HUES64 (cell line): ENCODE data around the gene DUSP22.

Experiments used
- H3K27ac ChIP-seq: 2 replicates; pipeline ENCODE4 v1.7.0; 2013; ENCODE audit warnings: low read depth, low read length, inconsistent platforms
- H3K27me3 ChIP-seq: 2 replicates; pipeline ENCODE4 v1.6.1; 2013; ENCODE audit warnings: mild to moderate bottlenecking, low read length; ENCODE audit not compliant: insufficient read depth
- H3K36me3 ChIP-seq: 2 replicates; pipeline ENCODE4 v1.6.1; 2013; ENCODE audit warnings: mild to moderate bottlenecking, low read length; ENCODE audit not compliant: insufficient read depth
- H3K4me1 ChIP-seq: 2 replicates; pipeline ENCODE4 v1.6.1; 2013; ENCODE audit warnings: mild to moderate bottlenecking, low read length, moderate library complexity; ENCODE audit not compliant: insufficient read depth
- H3K4me3 ChIP-seq: 2 replicates; pipeline ENCODE4 v1.5.1; 2013; ENCODE audit warnings: mild to moderate bottlenecking, low read length, moderate library complexity
- H3K9ac ChIP-seq: 2 replicates; pipeline ENCODE4 v1.6.1; 2013; ENCODE audit warnings: mild to moderate bottlenecking, low read depth, low read length
- H3K9me3 ChIP-seq: 2 replicates; pipeline ENCODE4 v1.6.1; 2013; ENCODE audit warnings: low read depth, low read length; ENCODE audit not compliant: insufficient read depth
- WGBS: fragments of 150-250, 120-280 bp; methylation state at CpG from one replicate; pipeline ENCODE4 v1.1.7; 2013; ENCODE audit warnings: missing lambda C conversion rate; 5-methylcytosine and 5-hydroxymethylcytosine counted together

The DUSP22 gene

DNA sequence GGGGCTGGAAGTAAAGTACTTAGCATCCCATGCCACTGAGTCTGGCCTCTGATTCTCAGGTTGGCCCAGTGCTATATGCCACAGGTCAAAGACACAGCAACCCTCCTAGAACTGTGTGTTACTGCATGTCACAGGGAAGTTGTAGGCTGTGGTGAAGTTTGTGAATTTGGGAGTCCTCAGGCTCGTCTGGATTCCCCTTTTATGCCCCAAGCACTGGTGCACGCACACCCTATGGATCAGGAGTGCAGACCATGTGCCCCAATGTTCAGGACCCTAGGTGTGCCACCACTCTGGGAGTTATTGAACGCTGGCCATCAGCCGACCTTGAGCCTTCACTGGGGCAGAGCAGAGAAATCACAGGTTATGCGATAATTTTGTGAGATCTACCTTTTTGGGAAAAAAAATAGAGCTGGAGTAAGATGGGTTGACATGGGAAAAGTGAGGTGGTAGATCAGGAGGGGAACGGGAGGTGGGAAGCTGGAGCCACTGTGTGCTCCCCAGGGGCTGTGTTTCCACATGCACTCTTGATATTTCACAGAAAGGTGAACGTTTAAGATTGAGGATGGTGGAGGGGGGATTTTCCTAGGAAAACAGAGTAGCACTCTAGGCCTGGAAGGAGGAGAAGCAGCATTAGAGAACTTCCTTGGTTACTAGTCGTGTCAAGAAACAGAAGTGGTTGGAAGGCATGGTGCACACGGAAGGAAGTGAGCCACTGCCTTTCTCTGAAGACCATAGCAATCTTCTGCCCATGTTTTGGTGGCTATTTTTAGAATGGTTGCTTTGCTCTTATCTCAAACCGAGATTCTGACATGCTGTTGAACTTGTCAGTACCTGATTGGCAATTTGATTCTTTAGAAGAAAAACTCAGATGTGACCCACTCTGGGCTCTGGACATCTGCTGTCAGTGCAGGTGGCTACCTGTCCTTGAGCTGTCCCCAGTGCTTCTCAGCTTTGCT lies 44.1 kb downstream of the DUSP22 start:
- Histone ChIP-seq H3K4me3 (no peak overlapping the region), H3K27me3 (no peaks in the 10 kb centered on the region), H3K9me3 (peaks cover 17% of the 10 kb centered on the region; the same call in 1 of the 2 replicates), H3K4me1 (no peaks in the 10 kb centered on the region), H3K9ac (no peak overlapping the region), H3K27ac (no peak overlapping the region), H3K36me3 (no peaks in the 10 kb centered on the region)
- 83% methylated on average over 10 of the region's 10 CpGs for WGBS

DNA sequence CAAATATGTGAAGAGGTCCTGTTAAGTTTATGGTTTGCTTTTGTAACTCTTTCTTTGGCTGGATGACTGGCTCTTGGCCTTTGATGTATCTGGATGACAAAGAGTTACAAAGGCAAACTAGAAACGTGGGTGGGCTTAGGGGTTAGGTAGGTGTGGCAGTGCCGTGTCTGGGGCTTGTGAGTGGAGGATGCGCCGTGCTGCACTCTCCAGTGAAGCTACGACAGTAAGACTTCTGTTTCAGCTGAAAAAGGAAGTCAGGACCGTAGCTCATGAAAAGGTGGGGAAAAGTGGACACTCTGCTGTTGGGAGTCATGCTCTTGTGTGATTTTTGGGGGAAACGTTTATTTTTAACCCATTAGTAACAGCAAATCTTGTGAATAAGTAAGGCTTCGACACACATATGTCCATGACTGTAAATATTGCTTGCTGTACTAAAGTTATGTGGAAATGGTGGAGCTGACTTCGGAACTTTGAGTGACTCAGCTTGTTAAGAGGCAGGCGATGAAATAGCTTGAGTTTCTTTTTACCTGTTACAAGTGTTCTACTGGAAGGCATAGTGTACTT lies 45.6 kb downstream of the DUSP22 start:
- H3K9ac ChIP-seq: no peak overlapping the region
- 85% methylated on average over 10 of the region's 10 CpGs for WGBS
- no peaks in the 10 kb centered on the region for H3K27me3 ChIP-seq
- no peaks in the 10 kb centered on the region for H3K36me3 ChIP-seq
- H3K9me3 ChIP-seq: peaks cover 14% of the 10 kb centered on the region; the same call in 1 of the 2 replicates
- H3K4me1 ChIP-seq: no peaks in the 10 kb centered on the region
- H3K27ac ChIP-seq: no peak overlapping the region
- H3K4me3 ChIP-seq: no peak overlapping the region

DNA sequence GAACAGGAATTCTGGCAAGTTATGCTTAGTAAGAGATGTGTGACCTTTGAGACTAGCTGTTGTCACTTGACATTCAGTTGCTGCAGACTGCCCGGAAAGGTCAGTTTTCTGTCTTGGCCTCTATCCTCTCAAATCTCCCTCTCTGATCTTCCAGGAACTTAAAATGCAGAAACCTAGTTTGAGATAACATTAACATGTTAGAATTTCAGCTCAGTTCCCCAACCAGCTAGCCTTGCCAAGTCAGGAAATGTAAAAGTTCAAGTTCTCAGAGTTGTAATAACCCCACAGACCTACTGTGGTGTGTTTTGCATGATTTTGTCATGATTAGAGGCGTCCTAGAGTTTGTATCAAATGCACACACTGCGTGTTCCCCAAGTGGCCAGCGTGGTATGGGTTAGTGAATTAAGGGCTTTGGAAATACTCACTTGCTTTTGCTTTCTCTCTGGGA lies 46.6 kb downstream of the DUSP22 start:
- no peak overlapping the region for H3K9ac ChIP-seq
- WGBS: 87% methylated on average over 4 of the region's 4 CpGs
- H3K4me3 ChIP-seq: no peak overlapping the region
- H3K27ac ChIP-seq: no peak overlapping the region
- H3K27me3 ChIP-seq: no peaks in the 10 kb centered on the region
- no peaks in the 10 kb centered on the region for H3K36me3 ChIP-seq
- H3K9me3 ChIP-seq: peaks cover 13% of the 10 kb centered on the region; the same call in 1 of the 2 replicates
- H3K4me1 ChIP-seq: no peaks in the 10 kb centered on the region

DNA sequence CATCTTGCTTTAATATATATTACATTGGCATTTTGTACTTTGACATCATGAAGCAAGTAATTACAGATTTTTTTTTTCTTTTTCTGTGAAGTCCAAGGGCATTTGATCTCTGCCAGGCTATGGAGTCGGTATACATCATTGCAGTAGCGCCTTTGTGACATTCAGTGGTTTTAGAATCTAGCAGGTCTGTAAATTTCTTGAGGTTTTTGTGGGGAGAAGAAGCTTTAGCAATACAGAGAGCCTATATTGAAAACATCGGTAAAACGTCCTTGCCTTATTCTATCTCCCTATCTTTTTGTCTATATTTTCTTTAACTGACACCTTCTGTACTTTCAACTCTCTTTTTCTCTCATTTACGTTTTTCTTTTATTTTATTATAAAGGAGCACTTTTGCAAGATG lies 47.2 kb downstream of the DUSP22 start:
- Histone ChIP-seq H3K9me3 (peaks cover 13% of the 10 kb centered on the region; the same call in 1 of the 2 replicates), H3K36me3 (no peaks in the 10 kb centered on the region), H3K4me3 (no peak overlapping the region), H3K27ac (no peak overlapping the region), H3K27me3 (no peaks in the 10 kb centered on the region), H3K4me1 (no peaks in the 10 kb centered on the region), H3K9ac (no peak overlapping the region)
- WGBS: 88% methylated on average over 5 of the region's 5 CpGs

DNA sequence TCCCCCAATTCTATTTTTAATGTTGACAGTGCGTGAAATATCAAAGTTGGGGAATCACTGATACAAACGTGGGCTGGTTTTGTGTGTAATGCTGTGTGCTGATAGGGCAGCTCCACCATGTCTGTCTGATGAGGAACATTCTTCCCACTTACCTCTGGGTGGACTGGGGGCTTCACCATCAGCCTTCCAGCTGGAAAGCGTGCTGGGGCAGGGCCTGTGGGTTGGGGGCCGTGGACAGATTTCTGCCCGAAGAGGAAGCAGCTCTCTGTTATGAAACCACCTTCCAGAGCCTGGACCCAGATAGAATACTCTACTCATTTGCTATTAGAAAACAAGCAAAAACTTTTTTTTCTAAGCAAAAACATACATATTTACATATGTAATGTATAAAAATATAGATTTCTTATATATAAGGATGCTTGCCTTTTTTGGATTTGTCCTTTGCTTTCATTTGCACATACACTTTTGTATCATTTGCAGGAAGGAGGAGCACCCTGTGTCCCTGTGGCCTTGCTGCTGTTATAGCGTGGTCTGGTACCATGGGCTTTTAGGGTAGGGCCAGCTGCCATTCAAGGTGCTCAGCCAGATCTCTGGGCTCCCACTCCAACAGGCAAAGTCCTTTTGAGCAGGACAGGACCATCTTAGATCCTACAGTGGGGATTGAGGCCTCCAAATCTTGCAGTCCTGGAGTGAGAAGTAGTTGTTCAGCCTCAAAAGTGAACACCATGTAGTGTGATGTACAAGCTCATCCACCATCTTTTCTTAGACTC lies 48.1 kb downstream of the DUSP22 start:
- WGBS: 92% methylated on average over 6 of the region's 6 CpGs
- Histone ChIP-seq H3K27ac (no peak overlapping the region), H3K4me1 (no peaks in the 10 kb centered on the region), H3K9ac (no peak overlapping the region), H3K9me3 (peaks cover 13% of the 10 kb centered on the region; the same call in 1 of the 2 replicates), H3K27me3 (no peaks in the 10 kb centered on the region), H3K4me3 (no peak overlapping the region), H3K36me3 (no peaks in the 10 kb centered on the region)

DNA sequence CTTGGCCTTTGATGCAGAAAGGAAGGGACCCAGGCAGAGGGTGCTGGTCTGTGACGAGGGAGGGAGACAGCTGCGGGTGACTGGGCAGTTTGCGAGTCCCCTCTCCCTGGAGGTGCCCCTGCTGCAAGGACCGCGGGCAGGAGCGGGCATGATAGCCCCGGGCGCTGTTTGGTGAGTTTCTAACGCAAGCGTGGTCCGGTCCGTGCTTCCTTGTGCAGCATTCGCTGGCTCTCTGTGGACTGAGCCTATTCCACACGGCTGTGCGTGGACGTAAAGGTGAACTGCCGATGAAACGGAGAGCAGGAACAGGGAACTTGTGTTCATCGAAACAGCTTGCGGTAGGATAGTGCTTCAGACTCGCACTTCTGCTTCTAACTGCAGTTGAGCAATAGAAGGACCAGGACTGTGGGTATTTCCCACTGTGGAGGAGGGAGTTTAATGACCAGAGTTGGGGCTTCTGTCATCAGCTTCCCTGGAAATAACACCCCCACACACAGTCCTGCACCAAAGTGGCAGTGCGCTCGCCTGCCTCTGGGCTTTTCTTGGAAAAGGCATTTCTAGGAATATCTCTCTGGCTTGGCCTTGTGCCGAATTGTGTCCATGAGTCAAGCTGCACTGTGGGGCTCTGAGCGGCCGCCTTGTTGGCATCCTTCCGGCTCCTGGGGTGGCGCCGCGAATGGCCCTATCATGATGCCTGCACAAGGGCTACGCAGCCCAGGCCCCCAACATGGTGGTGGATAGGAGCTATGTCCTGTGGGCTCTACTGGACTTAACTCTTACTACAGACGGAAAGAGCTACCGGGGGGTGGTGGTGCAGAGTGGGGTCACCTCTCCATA lies 48.9 kb downstream of the DUSP22 start:
- Histone ChIP-seq H3K9ac (no peak overlapping the region), H3K9me3 (peaks cover 13% of the 10 kb centered on the region; the same call in 1 of the 2 replicates), H3K27me3 (no peaks in the 10 kb centered on the region), H3K27ac (no peak overlapping the region), H3K4me1 (no peaks in the 10 kb centered on the region), H3K4me3 (no peak overlapping the region), H3K36me3 (no peaks in the 10 kb centered on the region)
- 95% methylated on average over 33 of the region's 33 CpGs for WGBS

DNA sequence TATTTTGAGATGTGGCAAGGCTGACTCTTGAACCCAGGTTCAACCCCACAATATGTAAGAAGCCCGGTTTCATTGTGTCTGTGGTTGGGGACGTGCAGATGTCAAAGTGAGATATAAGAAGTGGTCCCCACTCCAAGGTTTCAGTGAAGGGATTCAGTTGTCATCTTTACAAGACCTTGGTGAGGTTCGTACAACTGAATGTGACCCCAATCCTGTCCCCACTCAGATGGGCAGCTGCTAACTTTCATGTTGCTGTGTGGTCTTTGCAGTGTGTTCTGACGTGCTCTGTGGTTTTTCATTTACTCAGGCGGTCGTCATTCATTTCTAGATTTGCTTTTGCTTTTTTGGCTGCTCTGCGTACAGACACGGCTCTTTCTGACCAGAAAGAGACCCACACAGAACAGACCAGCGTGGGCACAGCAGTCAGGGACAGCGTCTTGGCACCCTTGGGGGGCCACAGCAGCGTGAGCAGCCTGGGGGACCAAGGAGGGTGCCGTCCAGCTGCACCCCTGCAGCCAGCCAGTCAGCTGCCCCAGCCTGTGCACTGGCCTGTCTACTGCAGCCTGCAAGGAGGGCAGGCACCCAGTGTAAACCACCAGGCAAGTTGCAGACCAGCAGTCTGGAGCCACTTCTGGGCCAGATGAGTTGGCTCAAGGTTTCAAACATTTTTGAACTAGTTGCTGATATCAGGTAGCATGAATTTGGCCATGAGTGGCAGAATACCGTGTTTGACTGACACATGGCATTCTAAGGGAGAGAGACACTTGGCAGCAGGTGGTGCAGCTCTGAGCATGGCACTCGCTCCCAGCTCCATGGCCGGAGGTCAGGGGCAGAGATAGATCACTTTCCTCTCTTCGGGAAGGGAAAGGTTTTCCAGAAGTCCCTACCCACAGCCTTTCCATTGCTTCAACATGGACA lies 49.9 kb downstream of the DUSP22 start:
- WGBS: 81% methylated on average over 16 of the region's 16 CpGs
- Histone ChIP-seq H3K9me3 (peaks cover 11% of the 10 kb centered on the region), H3K27ac (no peak overlapping the region), H3K9ac (no peak overlapping the region), H3K4me1 (no peaks in the 10 kb centered on the region), H3K27me3 (no peaks in the 10 kb centered on the region), H3K4me3 (no peak overlapping the region), H3K36me3 (no peaks in the 10 kb centered on the region)

DNA sequence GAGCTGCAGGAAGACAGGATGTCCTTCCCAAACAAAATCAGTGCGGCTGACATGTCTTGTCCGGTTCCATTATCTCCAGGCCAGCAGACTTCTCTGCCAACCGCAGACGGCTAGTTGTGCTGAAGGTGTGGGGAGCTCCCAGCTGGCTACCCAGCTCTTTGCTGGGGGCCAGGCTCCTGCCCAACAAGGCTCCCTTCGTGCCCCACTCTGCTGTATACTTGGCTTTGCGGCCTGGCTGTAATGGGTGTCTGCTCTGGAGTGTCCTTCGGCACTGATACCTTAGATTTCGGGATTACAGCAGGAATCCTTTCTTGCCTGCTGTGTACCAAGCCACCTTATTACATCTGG lies 50.5 kb downstream of the DUSP22 start:
- Histone ChIP-seq H3K4me3 (no peak overlapping the region), H3K27me3 (no peaks in the 10 kb centered on the region), H3K9ac (no peak overlapping the region), H3K4me1 (no peaks in the 10 kb centered on the region), H3K9me3 (peaks cover 15% of the 10 kb centered on the region), H3K36me3 (no peaks in the 10 kb centered on the region), H3K27ac (no peak overlapping the region)
- WGBS: 83% methylated on average over 8 of the region's 8 CpGs

DNA sequence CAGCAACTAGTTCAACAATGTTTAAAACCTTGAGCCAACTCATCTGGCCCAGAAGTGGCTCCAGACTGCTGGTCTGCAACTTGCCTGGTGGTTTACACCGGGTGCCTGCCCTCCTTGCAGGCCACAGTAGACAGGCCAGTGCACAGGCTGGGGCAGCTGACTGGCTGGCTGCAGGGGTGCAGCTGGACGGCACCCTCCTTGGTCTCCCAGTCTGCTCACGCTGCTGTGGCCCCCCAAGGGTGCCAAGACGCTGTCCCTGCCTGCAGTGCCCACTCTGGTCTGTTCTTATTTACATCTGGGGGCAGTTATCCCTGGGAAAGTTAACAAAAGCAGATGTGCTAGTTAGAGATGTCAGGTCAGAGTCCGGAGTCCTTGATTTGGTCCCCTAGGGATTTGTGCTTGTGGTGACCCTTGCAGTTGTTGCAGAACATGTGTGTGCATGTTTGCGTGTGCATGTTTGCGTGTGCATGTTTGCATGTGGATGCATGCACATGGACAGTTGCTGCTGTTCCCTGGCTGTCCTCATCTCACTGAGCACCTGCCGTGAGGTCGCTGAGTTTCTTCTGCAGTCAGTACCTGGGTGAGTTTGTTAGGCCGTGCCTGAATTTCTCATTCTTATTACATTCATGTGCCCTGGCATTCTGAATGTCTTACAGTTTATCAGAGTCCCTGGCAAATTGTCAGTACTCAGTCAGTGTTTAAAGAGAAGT lies 51.1 kb downstream of the DUSP22 start:
- Histone ChIP-seq H3K4me3 (no peak overlapping the region), H3K27ac (no peak overlapping the region), H3K9ac (no peak overlapping the region), H3K36me3 (no peaks in the 10 kb centered on the region), H3K9me3 (peaks cover 16% of the 10 kb centered on the region), H3K4me1 (no peaks in the 10 kb centered on the region), H3K27me3 (no peaks in the 10 kb centered on the region)
- 88% methylated on average over 10 of the region's 10 CpGs for WGBS
